ENCODE data around the gene ASTN2.

- TF ChIP-seq CTCF (conservative IDR thresholded peaks at IDR 0.05 in 1 of 2, IDR thresholded peaks at IDR 0.05 in 1 of 2; ENCODE audit: extremely low read depth in 1 of 2, insufficient read depth in 1 of 2, low read depth in 1 of 2, low read length in 2 of 2) (no peak), EZH2 (IDR thresholded peaks at IDR 0.05; ENCODE audit: borderline replicate concordance, low read length) (no peak)
Observed at GRCh38 chr9:116819116-116819515, 595.7 kb downstream of the ASTN2 start.
